B cell (primary cell): ENCODE measurements around the gene DNAJA4. TPM values are rescaled to one million over a fixed set of nuclear protein-coding genes. Genes with fewer than 3 reads are reported as not detected.

Source experiments
- ATAC-seq: fragments of 200-7000 bp; cut with Tn5 transposase; one replicate; pipeline ENCODE4 v1.10.0; 2021; ENCODE audit warnings: low read depth, mild to moderate bottlenecking, moderate number of reproducible peaks, moderate library complexity
- CTCF ChIA-PET: fragments of 350-600 bp; sonication (Branson Sonifier 250); formaldehyde crosslinking; loops from one replicate; lab custom pipeline; 2021; ENCODE audit warnings: antibody characterized with exemption, inconsistent platforms; lab: Charles Lee
- POLR2A ChIA-PET: fragments of 350-600 bp; sonication (Branson Sonifier 250); formaldehyde crosslinking; loops from one replicate; lab custom pipeline; 2021; ENCODE audit warnings: antibody characterized with exemption; lab: Charles Lee
- DNase-seq: peaks from one replicate; pipeline ENCODE4 v3.0.0; 2013
- H2AFZ ChIP-seq: 2 replicates; pipeline ENCODE4 v1.6.1; 2012; ENCODE audit warnings: mild to moderate bottlenecking, low read depth, low read length; ENCODE audit not compliant: insufficient read depth, poor library complexity, severe bottlenecking
- H3K27ac ChIP-seq, 2 donors: 1 replicate in 1 of 2; 2 replicates in 1 of 2; pipeline ENCODE4 v1.5.1; 2012 to 2013; ENCODE audit warnings: low read length in 2 of 2, mild to moderate bottlenecking in 2 of 2, moderate library complexity in 1 of 2
- H3K27me3 ChIP-seq, 4 experiments: fragments of 200-600 bp in 1 of 4; sonication (generic) in 1 of 4; replicated peaks in 1 of 4; 1 replicate in 2 of 4; 2 replicates in 2 of 4; pipeline versions ENCODE4 v1.6.1 to v1.7.0; 2013 to 2016; ENCODE audit warnings: low read length in 3 of 4, mild to moderate bottlenecking in 2 of 4, mixed read lengths in 1 of 4, moderate library complexity in 1 of 4; ENCODE audit not compliant: insufficient read depth in 4 of 4, control insufficient read depth in 3 of 4; ENCODE audit errors: control extremely low read depth in 1 of 4
- H3K36me3 ChIP-seq, 2 experiments: replicated peaks in 1 of 2; 1 replicate in 1 of 2; 2 replicates in 1 of 2; pipeline versions ENCODE4 v1.6.1 to v1.7.1; 2013; ENCODE audit warnings: low read length in 1 of 2; ENCODE audit not compliant: insufficient read depth in 2 of 2, control insufficient read depth in 1 of 2; ENCODE audit errors: control extremely low read depth in 1 of 2, extremely low read depth in 1 of 2
- H3K4me1 ChIP-seq, 2 donors: fragments of 200-600 bp in 1 of 2; sonication (generic) in 1 of 2; 1 replicate in 1 of 2; 2 replicates in 1 of 2; pipeline versions ENCODE4 v1.5.1 to v1.6.1; 2013 to 2017; ENCODE audit warnings: low read length in 2 of 2; ENCODE audit not compliant: control insufficient read depth in 2 of 2, insufficient read depth in 2 of 2
- H3K4me2 ChIP-seq: replicated peaks from 2 replicates; pipeline ENCODE3; 2012; ENCODE audit warnings: mild to moderate bottlenecking, low read depth, low read length; ENCODE audit not compliant: poor library complexity, severe bottlenecking
- H3K4me3 ChIP-seq, 5 experiments: fragments of 200-600 bp in 1 of 5; sonication (generic) in 1 of 5; 1 replicate in 3 of 5; 2 replicates in 2 of 5; pipeline versions ENCODE4 v1.5.1 to v1.7.0; 2011 to 2016; ENCODE audit warnings: low read length in 4 of 5, mild to moderate bottlenecking in 4 of 5, low read depth in 2 of 5, control low read depth in 1 of 5, moderate library complexity in 1 of 5; ENCODE audit not compliant: insufficient read depth in 1 of 5; ENCODE audit errors: control extremely low read depth in 1 of 5, extremely low read depth in 1 of 5
- H3K79me2 ChIP-seq: fragments of 200-600 bp; sonication (generic); one replicate; pipeline ENCODE4 v1.6.0; 2016; ENCODE audit warnings: low read length; ENCODE audit not compliant: control insufficient read depth, insufficient read depth
- H3K9ac ChIP-seq: fragments of 200-600 bp; sonication (generic); 2 replicates; pipeline ENCODE4 v1.6.1; 2017; ENCODE audit warnings: mild to moderate bottlenecking, low read length, moderate library complexity
- H3K9me3 ChIP-seq, 3 donors: one replicate each; pipeline versions ENCODE4 v1.6.1 to v1.7.1; 2013; ENCODE audit warnings: low read length in 2 of 3; ENCODE audit not compliant: control insufficient read depth in 2 of 3, insufficient read depth in 1 of 3; ENCODE audit errors: control extremely low read depth in 1 of 3
- H4K20me1 ChIP-seq: 2 replicates; pipeline ENCODE4 v1.6.0; 2012; ENCODE audit warnings: mild to moderate bottlenecking, low read length; ENCODE audit not compliant: insufficient read depth, control insufficient read depth, poor library complexity, severe bottlenecking
- H3K27ac Mint-ChIP-seq: one replicate; pipeline ENCODE4 v1.8.0; 2021; ENCODE audit warnings: mixed read lengths
- H3K27me3 Mint-ChIP-seq: one replicate; pipeline ENCODE4 v1.8.0; 2021; ENCODE audit warnings: mixed read lengths
- H3K4me1 Mint-ChIP-seq: one replicate; pipeline ENCODE4 v1.8.0; 2021; ENCODE audit warnings: mixed read lengths
- H3K4me3 Mint-ChIP-seq: one replicate; pipeline ENCODE4 v1.8.0; 2021; ENCODE audit warnings: mixed read lengths
- H3K9me3 Mint-ChIP-seq: one replicate; pipeline ENCODE4 v1.8.0; 2022; ENCODE audit warnings: mixed read lengths; ENCODE audit not compliant: insufficient read depth
- EZH2 ChIP-seq: IDR thresholded peaks from 2 replicates; pipeline ENCODE4 v1.6.1; 2012; ENCODE audit warnings: borderline replicate concordance, low read depth, mild to moderate bottlenecking, moderate library complexity, low read length; ENCODE audit not compliant: insufficient read depth, poor library complexity, severe bottlenecking
- WGBS: methylation state at CpG from one replicate; pipeline ENCODE4 v1.1.5; 2013; ENCODE audit warnings: missing lambda C conversion rate; ENCODE audit not compliant: insufficient coverage; 5-methylcytosine and 5-hydroxymethylcytosine counted together
- intact Hi-C: fragments of 100-400 bp; cut with micrococcal nuclease; formaldehyde crosslinking; loops from one replicate; pipeline ENCODE4 v1.10.0; 2022
- polyA plus RNA-seq: library from polyadenylated mRNA; depleted of rRNA; stranded (reverse); fragments of >200 nt; gene quantifications from 2 replicates; pipeline ENCODE4 v1.2.3, GENCODE V29; 2012
- total RNA-seq, 2 donors: library from RNA; stranded (reverse); fragments of 120-200 nt in 1 of 2; gene quantifications; 1 replicate in 1 of 2; 2 replicates in 1 of 2; pipeline versions ENCODE4 v1.2.3 to v1.2.4, GENCODE V29; 2013 to 2022
- TF ChIP-seq, protein P1 (sequence below): fragments of 200-600 bp; IDR thresholded peaks from one replicate; pipeline ENCODE4 v1.8.0; 2022; ENCODE audit warnings: antibody characterized with exemption, mild to moderate bottlenecking

The DNAJA4 gene
- total and polyA plus RNA-seq, 2 donors (not counting 1 experiment from before 2014, with no cell fraction given) = 13.2 to 20.0 TPM

GRCh38 chr15:78242128-78242527, 22.2 kb upstream of the DNAJA4 start:
- H3K9me3 ChIP-seq = no peaks in the 10 kb centered on the region
- H3K27me3 Mint-ChIP-seq = peaks cover 6% of the 10 kb centered on the region
- H3K27ac Mint-ChIP-seq = no peak overlapping the region
- H3K4me1 Mint-ChIP-seq = no peaks in the 10 kb centered on the region
- H3K36me3 ChIP-seq = no peaks in the 10 kb centered on the region
- H3K9me3 Mint-ChIP-seq = no peaks in the 10 kb centered on the region
- no peak overlapping the region for H3K4me3 Mint-ChIP-seq
- 79% methylated on average over 5 of the region's 5 CpGs for WGBS
- H2AFZ ChIP-seq = no peak overlapping the region
- ChIA-PET CTCF (interaction anchor here (0.9 to 8.0 kb wide), 12 partner anchors 13 to 332 kb away, joined by 3 to 195 read pairs (median 5); partner anchors contain the start of gene CIB2), POLR2A (no interaction called here)
- H3K9ac ChIP-seq = no peak overlapping the region
- H3K27ac ChIP-seq = no peak overlapping the region
- no peaks in the 10 kb centered on the region for H3K79me2 ChIP-seq
- no peak overlapping the region for H3K4me3 ChIP-seq
- intact Hi-C loops = no loop called here
- no peak overlapping the region for H3K4me2 ChIP-seq
- DNase-seq (peak; percentile 11), ATAC-seq (no peak)
- H4K20me1 ChIP-seq = no peaks in the 10 kb centered on the region
- no peaks in the 10 kb centered on the region for H3K4me1 ChIP-seq
- H3K27me3 ChIP-seq = peaks cover 0 to 7% (median 0%) of the 10 kb centered on the region in 4 experiments
- TF ChIP-seq EZH2 = no peak
- TF ChIP-seq, protein P1, sequence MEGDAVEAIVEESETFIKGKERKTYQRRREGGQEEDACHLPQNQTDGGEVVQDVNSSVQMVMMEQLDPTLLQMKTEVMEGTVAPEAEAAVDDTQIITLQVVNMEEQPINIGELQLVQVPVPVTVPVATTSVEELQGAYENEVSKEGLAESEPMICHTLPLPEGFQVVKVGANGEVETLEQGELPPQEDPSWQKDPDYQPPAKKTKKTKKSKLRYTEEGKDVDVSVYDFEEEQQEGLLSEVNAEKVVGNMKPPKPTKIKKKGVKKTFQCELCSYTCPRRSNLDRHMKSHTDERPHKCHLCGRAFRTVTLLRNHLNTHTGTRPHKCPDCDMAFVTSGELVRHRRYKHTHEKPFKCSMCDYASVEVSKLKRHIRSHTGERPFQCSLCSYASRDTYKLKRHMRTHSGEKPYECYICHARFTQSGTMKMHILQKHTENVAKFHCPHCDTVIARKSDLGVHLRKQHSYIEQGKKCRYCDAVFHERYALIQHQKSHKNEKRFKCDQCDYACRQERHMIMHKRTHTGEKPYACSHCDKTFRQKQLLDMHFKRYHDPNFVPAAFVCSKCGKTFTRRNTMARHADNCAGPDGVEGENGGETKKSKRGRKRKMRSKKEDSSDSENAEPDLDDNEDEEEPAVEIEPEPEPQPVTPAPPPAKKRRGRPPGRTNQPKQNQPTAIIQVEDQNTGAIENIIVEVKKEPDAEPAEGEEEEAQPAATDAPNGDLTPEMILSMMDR = no peak

- Mint-ChIP-seq H3K4me3 (no peak overlapping the region), H3K27me3 (peaks cover 6% of the 10 kb centered on the region), H3K9me3 (no peaks in the 10 kb centered on the region), H3K27ac (no peak overlapping the region), H3K4me1 (no peaks in the 10 kb centered on the region)
- Histone ChIP-seq H3K27me3 (peaks cover 0 to 7% (median 0%) of the 10 kb centered on the region in 4 experiments), H3K79me2 (no peaks in the 10 kb centered on the region), H3K9ac (no peak overlapping the region), H3K4me1 (no peaks in the 10 kb centered on the region), H3K4me3 (no peak overlapping the region), H4K20me1 (no peaks in the 10 kb centered on the region), H2AFZ (no peak overlapping the region), H3K36me3 (no peaks in the 10 kb centered on the region), H3K9me3 (no peaks in the 10 kb centered on the region), H3K27ac (no peak overlapping the region), H3K4me2 (no peak overlapping the region)
- ChIA-PET CTCF (interaction anchor here (0.8 to 8.0 kb wide), 7 partner anchors 16 to 332 kb away, joined by 3 to 195 read pairs (median 6); no protein-coding TSS in a partner anchor), POLR2A (interaction anchor here (0.7 kb wide), 1 partner anchor 112 kb away, joined by 7 read pairs; no protein-coding TSS in a partner anchor)
- WGBS = 87% methylated on average over 5 of the region's 6 CpGs
- intact Hi-C loops = no loop called here
- no peak for TF ChIP-seq EZH2
- TF ChIP-seq, protein P1 = no peak
- ATAC-seq = no peak
- DNase-seq = no peak
Observed at GRCh38 chr15:78243058-78243457, 21.3 kb upstream of the DNAJA4 start.
